Activated effector memory CD4-positive, alpha-beta T cell treated with Interleukin-2 at 50 U/mL for 16 hours (primary cell): ENCODE results near the gene RIC1.
"Not testable (repeated sequence)": the region's sequence is repeated elsewhere in the genome, so short reads cannot be mapped to it uniquely, and the experiment has no call there.

Experiments
- DNase-seq: peaks from one replicate; pipeline ENCODE4 v3.0.0-alpha.2; 2020

RIC1 gene

DNA sequence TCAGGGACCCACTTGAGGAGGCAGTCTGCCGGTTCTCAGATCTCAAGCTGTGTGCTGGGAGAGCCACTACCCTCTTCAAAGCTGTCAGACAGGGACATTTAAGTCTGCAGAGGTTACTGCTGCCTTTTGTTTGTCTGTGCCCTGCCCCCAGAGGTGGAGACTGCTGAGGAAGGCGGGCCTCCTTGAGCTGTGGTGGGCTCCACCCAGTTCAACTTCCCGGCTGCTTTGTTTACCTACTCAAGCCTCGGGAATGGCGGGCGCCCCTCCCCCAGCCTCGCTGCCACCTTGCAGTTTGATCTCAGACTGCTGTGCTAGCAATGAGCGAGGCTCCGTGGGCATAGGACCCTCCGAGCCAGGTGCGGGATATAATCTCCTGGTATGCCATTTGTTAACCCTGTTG, 54.7 kb downstream of the RIC1 start:
- not testable (repeated sequence) for DNase-seq

GRCh38 chr9:5684101-5684500, 55.2 kb downstream of the RIC1 start:
- DNase-seq, result no peak

DNA sequence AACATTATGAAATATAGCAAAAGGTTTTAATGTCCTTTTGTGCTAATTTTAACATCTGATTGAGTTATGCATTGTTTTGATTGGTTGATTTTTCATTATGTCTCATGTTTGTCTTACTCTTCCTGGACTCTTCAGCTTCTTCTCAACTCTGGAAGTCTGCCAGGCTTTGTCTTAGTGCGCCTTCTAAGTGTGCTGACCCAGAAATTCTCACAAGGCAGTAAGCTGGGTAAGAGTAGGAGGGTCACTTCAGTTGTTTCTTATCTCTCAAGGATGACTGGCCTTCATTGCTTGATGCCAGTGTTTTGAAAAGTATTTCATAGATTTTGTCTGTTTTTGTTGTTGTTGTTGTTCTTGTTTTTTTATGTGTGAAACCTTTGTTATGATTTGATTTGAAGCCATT, 59.2 kb downstream of the RIC1 start:
- DNase-seq, result no peak

GRCh38 chr9:5690278-5690677, 61.4 kb downstream of the RIC1 start:
- DNase-seq, result no peak

DNA sequence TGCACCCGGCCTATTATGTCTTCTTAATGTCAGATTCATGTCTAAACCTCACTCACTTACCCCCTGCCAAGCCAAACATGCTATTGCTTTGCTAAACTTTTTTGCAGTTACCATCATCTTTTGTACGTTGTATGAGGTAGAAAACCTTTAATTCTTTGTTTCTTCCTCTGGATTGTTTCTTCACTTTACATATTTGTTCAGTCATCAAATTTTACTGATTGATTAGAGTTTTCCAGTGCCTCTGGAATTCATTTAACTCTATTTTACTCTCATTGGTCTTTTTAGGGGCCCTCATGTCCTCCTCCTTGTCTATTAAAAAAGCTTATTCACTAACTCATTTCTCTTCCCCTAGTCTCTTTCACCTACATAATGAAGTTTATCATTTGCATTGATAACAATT, 67.0 kb downstream of the RIC1 start:
- DNase-seq, result no peak

- no peak for DNase-seq
Measured at GRCh38 chr9:5696884-5697283, 68.0 kb downstream of the RIC1 start.

- DNase-seq, result no peak
Measured at GRCh38 chr9:5698004-5698403, 69.1 kb downstream of the RIC1 start.

- DNase-seq, result no peak
Measured at GRCh38 chr9:5698810-5699556, 70.1 kb downstream of the RIC1 start.

- DNase-seq, result no peak
Measured at GRCh38 chr9:5708414-5708813, 79.5 kb downstream of the RIC1 start.

- DNase-seq, result no peak
Measured at GRCh38 chr9:5712651-5713390, 83.9 kb downstream of the RIC1 start.

- no peak for DNase-seq
Measured at GRCh38 chr9:5714501-5715401, 85.8 kb downstream of the RIC1 start.

GRCh38 chr9:5715548-5716127, 86.7 kb downstream of the RIC1 start:
- no peak for DNase-seq

DNA sequence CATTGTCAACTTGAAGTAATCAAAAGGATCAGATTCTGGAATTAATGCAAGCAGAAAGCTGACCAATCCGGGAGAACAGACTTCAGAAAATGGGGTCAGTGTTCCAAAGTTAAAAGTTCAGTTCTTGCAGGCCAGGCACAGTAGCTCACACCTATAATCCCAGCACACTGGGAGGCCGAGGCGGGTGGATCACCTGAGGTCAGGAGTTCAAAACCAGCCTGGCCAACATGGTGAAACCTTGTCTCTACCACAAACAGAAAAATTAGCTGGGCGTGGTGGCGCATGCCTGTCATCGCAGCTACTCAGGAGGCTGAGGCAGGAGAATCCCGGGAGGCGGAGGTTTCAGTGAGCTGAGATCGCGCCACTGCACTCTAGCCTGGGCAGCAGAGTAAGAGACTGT, 88.5 kb downstream of the RIC1 start:
- DNase-seq, result not testable (repeated sequence)

DNA sequence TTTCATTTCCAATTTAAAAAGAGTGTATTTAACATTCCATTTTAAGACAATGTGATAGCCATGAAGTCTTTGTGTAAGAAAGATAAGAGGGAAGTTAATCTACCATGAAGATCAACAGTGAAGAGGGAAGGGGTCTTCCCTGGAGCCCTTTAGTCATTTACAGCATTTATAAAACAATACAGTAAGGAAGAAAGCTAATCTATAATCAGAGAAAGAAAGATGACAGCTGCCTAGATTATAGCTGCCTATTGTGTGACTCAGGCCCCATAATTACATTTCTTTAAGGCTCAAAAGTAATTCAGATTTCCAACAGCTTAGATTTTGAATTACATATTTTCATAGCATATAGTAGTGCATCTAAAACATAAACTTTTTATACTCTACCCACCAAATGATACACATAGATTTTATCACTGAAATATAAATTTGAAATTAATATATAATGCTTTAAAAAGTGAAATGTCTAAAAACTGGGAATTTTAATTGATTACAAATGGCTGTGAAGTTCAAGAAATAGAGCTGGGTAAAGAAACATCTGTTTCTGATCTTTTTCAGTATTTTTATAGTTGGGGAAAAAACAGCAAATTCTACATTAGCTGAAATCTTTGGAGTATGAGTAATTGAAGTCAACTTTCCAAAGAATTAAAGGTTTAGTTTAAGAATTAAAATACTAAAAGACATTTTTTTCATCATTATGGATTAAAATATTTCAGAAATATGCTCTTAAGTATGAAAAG, 89.6 kb downstream of the RIC1 start:
- no peak for DNase-seq

- no peak for DNase-seq
Measured at GRCh38 chr9:5719100-5719926, 90.4 kb downstream of the RIC1 start.

- no peak for DNase-seq
Measured at GRCh38 chr9:5720151-5720550, 91.2 kb downstream of the RIC1 start.

DNA sequence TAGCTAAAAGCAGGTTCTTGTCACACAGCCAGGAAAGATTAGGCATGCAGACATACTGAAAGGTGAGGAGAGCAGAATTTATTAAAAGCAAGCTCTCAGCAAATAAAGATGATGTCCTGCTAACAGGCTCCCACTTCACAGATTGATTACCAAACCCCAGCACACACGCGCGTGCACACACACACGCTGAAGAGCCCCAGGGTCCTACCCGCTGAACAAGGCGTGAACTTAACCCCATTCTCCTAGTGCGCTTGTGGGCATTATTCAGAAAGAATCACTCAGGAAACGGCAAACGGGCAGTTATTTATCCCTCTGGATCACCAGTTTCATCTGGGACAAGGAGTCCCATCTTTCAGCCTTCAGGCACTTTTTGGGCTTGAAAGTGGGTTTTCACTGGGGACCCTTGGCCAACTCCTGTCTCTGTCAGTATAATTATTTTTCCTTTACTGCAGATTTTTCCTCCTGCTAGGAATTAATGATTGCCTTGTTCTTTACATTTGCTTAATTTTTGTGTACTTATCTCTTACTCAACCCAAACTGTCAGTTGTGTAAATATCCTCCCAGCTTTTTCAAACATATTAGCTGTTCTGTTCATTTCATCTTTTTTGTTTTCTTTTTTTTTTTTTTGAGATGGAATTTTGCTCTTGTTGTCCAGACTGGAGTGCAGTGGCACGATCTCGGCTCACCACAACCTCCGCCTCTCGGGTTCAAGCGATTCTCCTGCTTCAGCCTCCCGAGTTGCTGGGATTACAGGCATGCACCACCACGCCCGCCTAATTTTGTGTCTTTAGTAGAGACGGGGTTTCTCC, 92.6 kb downstream of the RIC1 start:
- no peak for DNase-seq

- not testable (repeated sequence) for DNase-seq
Measured at GRCh38 chr9:5722679-5723078, 93.8 kb downstream of the RIC1 start.

- DNase-seq, result no peak
Measured at GRCh38 chr9:5735072-5735471, 106.2 kb downstream of the RIC1 start.

DNA sequence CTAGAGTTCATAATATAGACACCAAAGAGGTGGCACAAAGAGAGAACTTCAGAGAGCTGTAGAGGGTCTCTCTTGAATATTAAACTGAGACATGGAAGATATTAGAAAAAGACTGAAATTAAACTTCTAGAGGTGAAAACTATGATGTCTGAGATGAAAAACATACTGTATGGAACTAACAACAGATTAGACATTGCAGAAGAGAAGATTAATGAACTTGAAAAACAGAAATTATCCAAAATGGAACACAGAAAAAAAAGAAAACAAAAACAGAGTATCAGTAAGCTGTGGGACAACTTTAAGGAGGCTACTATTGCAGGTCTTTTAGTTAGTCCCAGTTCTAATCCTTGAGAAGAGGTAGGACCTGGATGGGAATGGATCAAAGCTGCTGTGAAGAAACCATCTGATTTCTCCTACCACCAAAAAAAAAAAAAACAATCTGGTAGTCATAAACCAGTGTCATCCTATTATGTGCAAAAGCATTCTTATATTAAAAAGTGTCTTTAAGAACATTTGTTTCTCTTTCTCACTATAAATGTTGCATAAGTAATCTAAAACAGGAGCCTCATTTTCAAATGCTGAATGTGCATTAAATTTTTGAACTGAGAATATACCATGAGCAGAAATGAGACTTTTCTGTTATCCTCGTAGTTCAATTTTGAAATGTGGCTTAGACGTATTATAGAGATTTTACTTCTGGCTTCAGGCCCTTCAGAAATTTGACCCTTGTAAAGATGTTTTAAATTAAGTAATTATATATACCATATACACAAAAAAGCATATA, 107.8 kb downstream of the RIC1 start:
- no peak for DNase-seq
